ENCODE measurements around the gene ERI3. TPM values are rescaled to one million over a fixed set of nuclear protein-coding genes. Genes with fewer than 3 reads are reported as not detected.

ERI3 gene
- total RNA-seq, 4 donors from 2014 or later, result 11.2 to 30.4 (median 20.8) TPM

GRCh38 chr1:44268054-44268453, 87.0 kb downstream of the ERI3 start:
- Histone ChIP-seq H3K4me1 (peaks cover 0 to 96% (median 78%) of the 10 kb centered on the region in 4 donors), H3K4me3 (no peak overlapping the region), H3K9me3 (no peaks in the 10 kb centered on the region), H3K27ac (peak overlapping the region; percentile 73 to 83 (median 76)), H3K36me3 (no peaks in the 10 kb centered on the region), H3K27me3 (no peaks in the 10 kb centered on the region)
- no peak for DNase-seq
- TF ChIP-seq POLR2AphosphoS5 (IDR thresholded peaks at IDR 0.05) (no peak), POLR2A (IDR thresholded peaks at IDR 0.05) (no peak), EP300 (IDR thresholded peaks at IDR 0.05; ENCODE audit: low read depth) (no peak)
- TF ChIP-seq, protein P1, sequence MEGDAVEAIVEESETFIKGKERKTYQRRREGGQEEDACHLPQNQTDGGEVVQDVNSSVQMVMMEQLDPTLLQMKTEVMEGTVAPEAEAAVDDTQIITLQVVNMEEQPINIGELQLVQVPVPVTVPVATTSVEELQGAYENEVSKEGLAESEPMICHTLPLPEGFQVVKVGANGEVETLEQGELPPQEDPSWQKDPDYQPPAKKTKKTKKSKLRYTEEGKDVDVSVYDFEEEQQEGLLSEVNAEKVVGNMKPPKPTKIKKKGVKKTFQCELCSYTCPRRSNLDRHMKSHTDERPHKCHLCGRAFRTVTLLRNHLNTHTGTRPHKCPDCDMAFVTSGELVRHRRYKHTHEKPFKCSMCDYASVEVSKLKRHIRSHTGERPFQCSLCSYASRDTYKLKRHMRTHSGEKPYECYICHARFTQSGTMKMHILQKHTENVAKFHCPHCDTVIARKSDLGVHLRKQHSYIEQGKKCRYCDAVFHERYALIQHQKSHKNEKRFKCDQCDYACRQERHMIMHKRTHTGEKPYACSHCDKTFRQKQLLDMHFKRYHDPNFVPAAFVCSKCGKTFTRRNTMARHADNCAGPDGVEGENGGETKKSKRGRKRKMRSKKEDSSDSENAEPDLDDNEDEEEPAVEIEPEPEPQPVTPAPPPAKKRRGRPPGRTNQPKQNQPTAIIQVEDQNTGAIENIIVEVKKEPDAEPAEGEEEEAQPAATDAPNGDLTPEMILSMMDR (IDR thresholded peaks at IDR 0.05), result no peak
- 100% methylated on average over 1 of the region's 1 CpG for WGBS, 2 donors (ENCODE audit: low coverage in 1 of 2)
- in situ Hi-C loops (cut with MboI; ENCODE audit: low pct_ligation_motif_present in 1 of 4, low pct_unique_long_range_greater_than_20kb in 1 of 4, low sequenced_read_pairs in 3 of 4), result no loop called here
- intact Hi-C loops (cut with DNase I; ENCODE audit: low total_unique reads), result no loop called here

GRCh38 chr1:44267438-44267837, 87.6 kb downstream of the ERI3 start:
- peaks cover 1 to 96% (median 80%) of the 10 kb centered on the region in 4 donors for H3K4me1 ChIP-seq
- in situ Hi-C loops (cut with MboI; ENCODE audit: low pct_ligation_motif_present in 1 of 4, low pct_unique_long_range_greater_than_20kb in 1 of 4, low sequenced_read_pairs in 3 of 4) (no loop called here), intact Hi-C loops (cut with DNase I; ENCODE audit: low total_unique reads) (no loop called here)
- H3K4me3 ChIP-seq, result no peak overlapping the region
- no peaks in the 10 kb centered on the region for H3K9me3 ChIP-seq
- 42 to 46% methylated on average over 2 to 4 of the region's 5 CpGs for whole genome bisulfite sequencing, 2 donors (ENCODE audit: low coverage in 1 of 2)
- DNase-seq, result peak; percentile 91
- TF ChIP-seq POLR2AphosphoS5 (IDR thresholded peaks at IDR 0.05) (peak in 2 of 3 donors; percentile 56 to 72), POLR2A (IDR thresholded peaks at IDR 0.05) (no peak), EP300 (IDR thresholded peaks at IDR 0.05; ENCODE audit: low read depth) (peak; percentile 62)
- TF ChIP-seq, protein P1 (IDR thresholded peaks at IDR 0.05), result peak in 1 of 5 experiments; percentile 13
- H3K36me3 ChIP-seq, result no peaks in the 10 kb centered on the region
- H3K27me3 ChIP-seq, result no peaks in the 10 kb centered on the region
- peak overlapping the region; percentile 78 to 85 (median 82) for H3K27ac ChIP-seq

- no peaks in the 10 kb centered on the region for H3K27me3 ChIP-seq
- peak; percentile 66 for DNase-seq
- 50 to 51% methylated on average over 2 to 6 of the region's 6 CpGs for WGBS, 2 donors (ENCODE audit: low coverage in 1 of 2)
- peaks cover 7 to 96% (median 80%) of the 10 kb centered on the region in 4 donors for H3K4me1 ChIP-seq
- no peaks in the 10 kb centered on the region for H3K36me3 ChIP-seq
- in situ Hi-C loops (cut with MboI; ENCODE audit: low pct_ligation_motif_present in 1 of 4, low pct_unique_long_range_greater_than_20kb in 1 of 4, low sequenced_read_pairs in 3 of 4), result no loop called here
- H3K9me3 ChIP-seq, result no peaks in the 10 kb centered on the region
- no peak overlapping the region for H3K4me3 ChIP-seq
- peak overlapping the region; percentile 78 to 85 (median 82) for H3K27ac ChIP-seq
- TF ChIP-seq, protein P1 (IDR thresholded peaks at IDR 0.05), result no peak
- peak in 1 of 3 donors; percentile 64 for TF ChIP-seq POLR2AphosphoS5 (IDR thresholded peaks at IDR 0.05)
- intact Hi-C loops (cut with DNase I; ENCODE audit: low total_unique reads), result no loop called here
Observed at GRCh38 chr1:44266400-44267344, 88.4 kb downstream of the ERI3 start.

GRCh38 chr1:44265656-44266358, 89.2 kb downstream of the ERI3 start:
- no peaks in the 10 kb centered on the region for H3K27me3 ChIP-seq
- H3K9me3 ChIP-seq, result no peaks in the 10 kb centered on the region
- peaks cover 7 to 94% (median 77%) of the 10 kb centered on the region in 4 donors for H3K4me1 ChIP-seq
- DNase-seq, result no peak
- H3K36me3 ChIP-seq, result no peaks in the 10 kb centered on the region
- intact Hi-C loops (cut with DNase I; ENCODE audit: low total_unique reads), result no loop called here
- H3K27ac ChIP-seq, result peak overlapping the region; percentile 78 to 85 (median 82)
- 76 to 94% methylated on average over 1 of the region's 1 CpG for WGBS, 2 donors (ENCODE audit: low coverage in 1 of 2)
- H3K4me3 ChIP-seq, result no peak overlapping the region
- in situ Hi-C loops (cut with MboI; ENCODE audit: low pct_ligation_motif_present in 1 of 4, low pct_unique_long_range_greater_than_20kb in 1 of 4, low sequenced_read_pairs in 3 of 4), result no loop called here
- TF ChIP-seq EP300 (IDR thresholded peaks at IDR 0.05; ENCODE audit: low read depth) (no peak), POLR2A (IDR thresholded peaks at IDR 0.05) (no peak), POLR2AphosphoS5 (IDR thresholded peaks at IDR 0.05) (no peak)
- TF ChIP-seq, protein P1 (IDR thresholded peaks at IDR 0.05), result no peak
